GF-D8 (cell line): ENCODE results near the gene VPS4B.
A peak's percentile ranks its signal among the peaks of the same experiment; 100 is the strongest.
"Not testable (repeated sequence)": the region's sequence is repeated elsewhere in the genome, so short reads cannot be mapped to it uniquely, and the experiment has no call there.

Source experiments
- DNase-seq: peaks from one replicate; lab custom pipeline; 2025; lab: John Stamatoyannopoulos, UW

VPS4B gene

DNA sequence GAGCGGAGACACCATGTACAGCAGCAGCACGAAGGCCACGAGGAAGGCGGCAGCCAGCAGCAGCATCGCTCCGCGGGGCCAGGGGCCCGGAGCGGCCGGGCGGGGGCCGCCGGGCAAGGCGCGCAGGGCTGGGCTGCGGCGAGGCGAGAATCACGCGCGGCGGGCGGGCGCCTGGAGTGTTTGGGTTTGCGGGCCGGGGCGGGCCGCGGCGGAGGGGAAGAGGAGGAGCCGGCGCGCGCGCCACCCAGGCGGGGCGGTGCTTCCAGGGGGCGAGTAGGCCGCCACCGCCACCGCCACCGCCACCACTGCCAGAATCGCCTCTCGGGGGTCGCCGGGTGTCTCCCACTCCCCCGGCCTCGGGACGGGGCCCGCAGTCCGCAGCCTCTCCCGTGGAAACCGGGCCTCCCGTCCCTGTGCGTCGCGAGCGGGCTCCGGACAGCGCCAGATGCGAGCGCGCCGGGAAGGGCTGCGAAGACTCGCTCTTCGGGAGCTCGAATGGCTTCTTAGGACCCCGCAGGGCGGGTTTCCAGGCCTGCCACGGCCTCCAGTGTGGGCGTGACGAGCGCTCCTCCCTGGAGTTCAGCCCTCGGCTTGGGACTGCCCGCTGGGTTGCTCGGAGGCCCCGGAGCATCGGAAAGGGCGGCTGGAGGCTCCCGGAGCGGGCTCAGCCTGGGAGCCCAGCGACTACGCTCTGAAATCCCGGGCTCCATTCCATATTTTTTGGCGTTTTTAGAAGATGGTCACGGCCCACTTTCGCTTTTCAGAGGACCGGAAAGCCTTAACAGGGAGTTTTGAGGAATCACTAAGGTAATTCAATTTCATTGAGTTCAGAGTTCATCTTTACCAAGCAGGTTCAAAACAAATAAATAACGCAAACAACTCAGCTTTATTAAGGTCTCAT, 55.0 kb downstream of the VPS4B start, which contains the start of gene KDSR:
TSS of gene KDSR (minus strand) at position 154 of the 901 bp plus-strand sequence. CDS start at position 66, 88 bp downstream.
- DNase-seq: peak; percentile 95

DNA sequence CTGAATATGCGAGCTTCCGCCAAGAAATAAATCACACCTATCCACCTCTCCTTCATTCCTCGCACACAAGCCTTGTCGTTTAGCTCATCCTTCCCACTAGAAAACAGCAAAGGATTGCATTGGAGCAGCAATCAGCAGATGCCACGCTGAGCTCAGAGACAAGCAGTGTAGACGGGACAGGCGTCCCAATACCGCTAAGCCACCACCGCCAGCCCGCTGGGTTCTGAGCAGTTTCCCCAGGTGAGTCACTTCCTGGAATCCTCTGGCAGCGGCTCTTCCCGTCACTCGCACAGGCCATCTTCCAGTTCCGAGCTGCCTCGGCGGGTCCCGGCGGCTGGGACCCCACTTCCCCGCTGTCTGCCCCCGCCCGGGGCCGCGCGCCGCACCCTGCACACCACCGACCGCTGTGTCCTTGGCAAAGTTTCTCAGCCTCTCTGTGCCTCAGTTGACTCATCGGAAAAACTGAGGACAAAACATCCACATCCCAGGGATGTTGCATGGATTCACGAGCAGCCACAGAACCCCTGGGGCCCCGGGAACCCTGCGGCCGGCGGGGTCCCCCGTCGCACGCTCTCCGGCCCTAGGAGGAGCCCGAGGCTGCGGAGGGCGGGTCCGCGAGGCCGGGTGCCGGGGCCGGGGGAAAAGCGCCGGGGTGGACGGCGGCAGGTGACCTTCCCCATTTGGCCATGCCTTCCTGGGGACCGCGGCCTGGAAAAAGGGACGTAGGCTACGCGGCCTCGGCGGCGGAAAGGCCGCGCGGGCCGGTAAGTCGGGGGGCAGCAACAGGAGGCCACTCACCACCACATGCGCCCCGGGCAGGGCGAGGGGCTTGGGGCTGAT, 55.8 kb downstream of the VPS4B start:
- DNase-seq: no peak

DNA sequence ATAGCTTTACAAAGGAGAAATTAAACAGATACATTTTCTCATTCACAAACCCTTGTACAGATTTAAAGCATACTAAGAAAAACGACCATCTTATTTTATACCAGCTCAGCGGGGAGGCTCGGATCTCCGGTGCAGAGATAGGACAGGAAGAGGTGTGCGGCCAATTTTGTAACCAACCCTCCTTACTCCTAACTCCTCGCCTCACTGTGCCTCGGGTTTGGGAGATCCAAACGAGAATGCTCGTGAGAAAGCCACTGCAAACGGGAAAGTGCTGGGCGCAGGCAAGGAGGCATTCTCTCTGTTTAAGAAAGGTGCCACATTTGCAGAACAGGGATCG, 56.4 kb downstream of the VPS4B start:
- DNase-seq: no peak

DNA sequence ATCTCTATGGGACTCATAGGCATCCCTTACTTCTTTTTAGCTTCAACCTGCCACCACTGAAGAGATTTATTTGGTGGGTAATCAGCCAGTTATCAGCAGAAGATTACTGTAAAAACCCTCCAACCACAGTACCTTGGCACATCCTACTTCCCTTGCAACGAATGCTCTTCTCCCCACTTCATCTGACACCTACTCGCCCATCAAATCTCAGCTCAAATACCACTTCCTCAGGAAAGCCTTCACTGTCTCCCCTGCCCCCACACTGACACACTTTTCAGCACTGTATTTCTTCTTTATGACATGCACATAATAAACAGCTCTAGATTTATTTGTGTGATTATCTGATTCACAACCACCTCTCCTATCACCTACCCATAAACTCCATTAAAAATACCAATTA, 58.3 kb downstream of the VPS4B start:
- no peak for DNase-seq

DNA sequence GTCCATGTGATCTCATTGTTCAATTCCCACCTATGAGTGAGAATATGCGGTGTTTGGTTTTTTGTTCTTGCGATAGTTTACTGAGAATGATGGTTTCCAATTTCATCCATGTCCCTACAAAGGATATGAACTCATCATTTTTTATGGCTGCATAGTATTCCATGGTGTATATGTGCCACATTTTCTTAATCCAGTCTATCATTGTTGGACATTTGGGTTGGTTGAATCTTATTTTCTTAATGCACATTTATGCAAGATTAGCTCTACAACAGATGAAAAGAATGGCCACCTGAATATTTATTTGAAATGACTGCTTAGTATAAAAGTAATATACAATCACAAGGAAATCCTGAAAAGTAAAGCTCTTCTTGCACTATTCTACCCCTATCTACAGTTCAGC, 58.9 kb downstream of the VPS4B start:
- DNase-seq: not testable (repeated sequence)

DNA sequence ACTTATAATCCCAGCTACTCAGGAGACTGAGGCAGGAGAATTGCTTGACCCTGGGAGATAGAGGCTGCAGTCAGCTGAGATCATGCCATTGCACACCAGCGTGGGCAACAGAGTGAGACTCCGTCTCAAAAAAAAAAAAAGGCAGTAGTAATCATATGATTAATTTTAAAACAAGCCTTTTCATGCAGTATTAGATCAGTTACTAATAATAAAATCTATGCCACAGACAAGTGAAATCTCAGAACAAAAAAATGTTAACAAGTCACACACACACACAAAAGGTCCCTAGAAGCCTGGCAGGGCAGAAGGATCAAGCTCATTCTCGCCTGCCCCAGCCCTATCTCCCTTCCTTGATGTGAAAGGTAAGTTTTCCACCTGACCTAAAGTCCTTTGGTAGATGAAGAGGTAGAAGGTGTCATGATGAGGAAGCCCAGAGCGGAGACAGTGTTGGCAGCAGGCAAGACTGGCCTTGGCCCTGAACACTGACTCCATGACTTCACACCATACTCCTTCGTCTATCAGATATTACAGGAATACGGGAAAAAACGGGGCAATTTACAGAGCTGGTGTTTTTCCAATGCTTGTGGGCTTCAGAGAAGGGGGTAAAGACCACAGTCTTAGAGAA, 65.9 kb downstream of the VPS4B start:
- no peak for DNase-seq

DNA sequence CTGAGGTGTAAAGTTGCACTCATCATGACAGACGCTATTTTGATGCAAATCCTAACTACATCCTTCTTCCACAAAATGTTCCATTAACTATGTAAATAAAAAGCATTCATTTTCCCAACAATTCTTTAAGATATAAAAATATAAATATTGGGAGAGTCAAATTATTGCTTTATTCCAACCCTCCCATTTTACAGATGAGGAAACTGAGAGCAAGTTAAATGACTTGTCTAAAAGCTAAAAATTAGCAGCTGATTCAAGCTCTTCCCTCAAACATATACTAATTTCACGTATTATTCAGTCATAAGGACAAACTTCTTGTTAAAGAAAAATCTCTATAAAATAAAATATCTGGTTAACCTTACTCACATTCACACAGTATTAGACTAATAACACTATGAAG, 72.0 kb downstream of the VPS4B start:
- no peak for DNase-seq

DNA sequence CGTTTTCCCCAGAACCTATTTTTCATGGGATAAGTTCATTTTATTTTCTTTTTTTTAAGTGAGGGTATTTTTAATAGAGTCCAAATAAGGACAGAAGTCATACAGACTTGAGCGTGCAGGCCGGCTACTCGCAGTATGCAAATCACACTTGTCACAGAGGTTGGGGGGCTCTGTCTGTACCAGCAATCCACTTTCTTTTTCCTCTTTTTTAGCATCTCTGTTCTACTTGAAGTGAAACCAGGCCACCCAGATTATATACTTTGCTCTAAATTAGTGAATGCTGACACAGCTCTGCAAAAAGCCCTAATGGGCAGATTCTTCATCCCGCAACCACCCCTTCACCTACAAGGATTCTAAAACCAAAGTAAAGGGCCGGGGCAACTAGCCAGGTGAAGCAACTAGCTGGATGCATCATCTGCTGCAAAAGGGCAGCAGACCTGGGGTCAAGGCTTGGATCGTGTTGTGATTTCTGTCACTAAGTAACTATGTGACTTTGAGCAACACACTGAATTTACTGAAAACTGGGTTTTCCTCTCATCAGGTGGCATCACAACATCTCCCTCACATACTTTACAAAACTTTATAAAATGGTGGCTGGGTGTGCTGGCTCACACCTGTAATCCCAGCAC, 73.7 kb downstream of the VPS4B start:
- DNase-seq: no peak

DNA sequence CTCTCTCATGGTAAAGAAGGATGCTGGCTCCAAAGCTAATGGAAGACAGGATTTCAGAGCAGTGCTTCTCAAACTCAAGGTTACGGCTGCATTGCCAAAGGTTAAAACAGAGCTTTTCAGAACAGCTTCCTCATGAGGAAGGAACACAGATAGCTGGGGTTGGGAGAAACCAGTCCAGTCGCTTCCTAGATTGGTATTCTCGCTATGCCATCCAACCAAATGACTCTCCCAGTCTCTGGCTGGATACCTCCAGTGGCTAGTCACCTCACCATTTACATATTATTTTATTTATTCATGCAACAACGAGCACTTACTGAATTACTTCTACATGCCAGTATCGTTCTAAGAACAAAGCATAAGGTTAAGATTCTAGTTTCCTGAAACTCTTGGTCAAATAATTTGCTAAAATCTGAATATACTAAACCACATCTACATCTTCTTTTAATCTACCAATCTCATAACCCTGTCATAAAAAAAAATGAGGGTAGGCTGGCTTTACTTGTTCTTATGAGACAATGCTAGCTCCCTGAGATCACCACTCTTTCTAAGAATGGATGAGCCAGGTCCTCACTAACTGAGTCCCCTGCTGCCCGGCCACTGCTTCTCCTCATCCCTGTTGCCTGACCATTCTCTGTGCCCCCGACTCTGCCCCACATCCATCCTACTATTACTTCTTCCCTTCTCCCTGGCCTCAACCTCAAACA, 75.6 kb downstream of the VPS4B start:
- DNase-seq: no peak

DNA sequence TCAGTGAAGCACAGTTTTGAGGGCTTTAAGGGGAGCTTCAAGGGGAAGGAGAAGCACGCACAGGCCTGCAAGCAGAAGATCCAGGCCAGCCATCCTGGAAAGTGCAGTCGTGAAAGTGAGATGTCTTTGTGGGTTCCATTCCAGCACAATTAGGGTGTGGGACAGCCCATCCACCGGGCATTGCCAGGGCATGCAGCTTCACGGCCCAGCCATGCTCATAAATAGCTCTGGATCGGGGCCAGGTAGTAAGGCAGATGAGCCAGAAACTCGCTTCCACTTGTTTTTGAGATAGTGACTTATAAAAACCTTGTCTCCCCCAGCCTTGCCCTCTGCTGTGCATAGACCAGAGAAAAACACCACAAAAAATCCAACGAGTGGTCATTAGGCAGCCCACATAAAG, 76.2 kb downstream of the VPS4B start:
- DNase-seq: no peak

DNA sequence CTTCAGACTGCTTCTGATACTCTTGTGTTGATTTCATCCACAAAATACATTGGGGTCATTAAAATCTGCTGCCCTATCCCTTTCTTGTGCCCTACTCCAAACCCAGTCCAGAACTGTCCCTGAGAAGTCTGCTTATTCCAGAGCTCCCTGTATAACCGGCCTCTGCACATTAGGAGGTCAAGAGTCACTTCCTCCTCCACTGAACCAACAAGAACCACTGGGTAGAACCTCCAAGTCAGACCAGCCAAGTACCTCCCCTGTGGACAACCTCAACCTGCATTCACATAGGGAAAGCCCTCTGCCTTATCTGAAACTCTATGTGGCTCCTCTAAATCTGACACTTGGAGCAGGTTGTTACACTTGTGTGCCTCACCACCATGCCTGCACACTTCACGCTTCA, 77.4 kb downstream of the VPS4B start:
- no peak for DNase-seq

DNA sequence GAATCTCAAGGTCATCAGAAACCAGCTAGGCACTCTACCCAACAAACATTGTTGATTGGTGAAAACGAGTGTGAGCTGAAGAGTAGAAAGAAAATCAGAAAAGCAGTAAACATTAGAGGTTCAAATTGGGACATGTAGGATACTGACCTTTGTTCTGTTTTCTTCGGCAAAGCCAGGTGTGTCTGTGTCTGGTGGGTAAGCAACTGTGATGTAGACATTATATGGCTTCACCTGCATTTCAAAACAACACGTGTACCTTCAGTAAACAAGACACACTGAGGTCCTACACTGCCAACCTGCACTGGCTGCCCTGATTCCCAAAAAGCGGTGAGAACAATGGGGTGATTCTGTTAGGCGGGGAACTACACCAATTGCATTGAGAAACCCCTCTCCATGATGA, 78.0 kb downstream of the VPS4B start:
- DNase-seq: no peak

DNA sequence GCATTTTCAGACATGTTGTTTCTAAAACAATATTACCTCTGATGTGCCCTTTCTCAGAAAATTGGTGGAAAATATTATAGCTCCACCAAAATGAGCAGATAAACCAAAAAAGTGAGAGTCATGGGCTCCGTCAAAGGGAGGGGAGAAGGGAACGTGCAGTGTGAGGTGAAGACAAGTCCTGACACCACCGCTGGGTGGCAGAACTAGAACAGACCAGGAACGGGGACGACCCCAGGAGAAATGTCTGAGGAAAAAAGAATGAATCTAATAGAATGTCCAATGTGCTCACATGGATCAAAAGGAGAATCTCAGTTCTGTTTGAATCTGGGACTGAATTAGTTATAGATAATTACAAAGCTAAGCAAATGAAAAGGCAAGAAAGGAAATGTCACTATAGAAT, 80.1 kb downstream of the VPS4B start:
- no peak for DNase-seq

DNA sequence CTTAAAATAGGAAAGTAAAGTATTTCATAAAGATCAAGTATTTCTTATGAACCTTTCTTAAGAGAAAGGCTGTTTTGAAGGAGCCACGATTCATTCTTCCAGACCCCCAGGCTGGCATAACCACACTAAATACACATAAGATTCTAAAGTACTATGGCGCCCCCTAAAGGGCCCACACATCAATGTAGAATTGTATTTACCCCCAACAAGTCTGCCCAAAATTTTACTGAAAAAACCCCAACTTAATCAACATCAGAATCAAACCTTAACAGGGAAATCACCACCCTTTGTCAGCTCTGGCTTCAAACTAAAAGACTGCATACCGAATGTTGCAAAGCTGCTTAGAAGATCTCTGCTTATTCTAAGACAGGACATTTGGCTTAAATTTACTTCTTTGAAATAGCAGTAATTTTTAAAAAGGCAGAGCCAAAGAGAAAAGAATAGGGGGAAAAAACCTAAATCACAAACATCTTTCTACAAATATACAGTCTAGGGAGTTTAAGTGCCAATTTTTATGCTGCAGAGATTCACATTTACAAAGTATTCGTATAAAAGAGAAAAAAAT, 82.3 kb downstream of the VPS4B start:
- DNase-seq: peak; percentile 43
